Colonic mucosa (tissue), 4 donors: ENCODE data around the gene LTA4H. TPM values are rescaled to one million over a fixed set of nuclear protein-coding genes. Genes with fewer than 3 reads are reported as not detected.

ENCODE experiments used
- DNase-seq: peaks from one replicate; pipeline ENCODE4 v3.0.0-alpha.2; 2020
- H3K27ac ChIP-seq: fragments of 200-600 bp; one replicate; pipeline ENCODE4 v1.8.0; 2021
- H3K27me3 ChIP-seq: fragments of 200-600 bp; one replicate; pipeline ENCODE4 v1.8.0; 2021
- H3K36me3 ChIP-seq: fragments of 200-600 bp; one replicate; pipeline ENCODE4 v1.8.0; 2021
- H3K4me1 ChIP-seq: fragments of 200-600 bp; one replicate; pipeline ENCODE4 v1.8.0; 2021; ENCODE audit warnings: mild to moderate bottlenecking
- H3K4me3 ChIP-seq: fragments of 200-600 bp; one replicate; pipeline ENCODE4 v1.8.0; 2021
- H3K9ac ChIP-seq, 2 donors: one replicate each; pipeline ENCODE4 v1.7.0; 2013; ENCODE audit warnings: control low read depth in 2 of 2, low read depth in 2 of 2, low read length in 2 of 2
- H3K9me3 ChIP-seq: fragments of 200-600 bp; one replicate; pipeline ENCODE4 v1.8.0; 2021
- CTCF ChIP-seq: fragments of 200-600 bp; IDR thresholded peaks from one replicate; pipeline ENCODE4 v1.8.0; 2022; ENCODE audit warnings: antibody characterized with exemption, mild to moderate bottlenecking
- intact Hi-C: fragments of 100-400 bp; cut with DNase I; formaldehyde crosslinking; loops from one replicate; pipeline ENCODE4 v1.14.1; 2022
- total RNA-seq, 2 donors: library from RNA; stranded (reverse); fragmentation: NEBNext Ultra II Directional in 1 of 2; extraction: Animal tissue kit (Norgen Biotek cat#: 25700) in 1 of 2; gene quantifications; one replicate each; pipeline ENCODE4 v1.2.1, GENCODE V29; 2021
- donor health status: healthy.
- donor health status: DM: no; HTN: no; CAD: no.
- donor health status: DM: no; HTN: no; CAD: no.

The LTA4H gene
- total RNA-seq: 10 to 100 TPM; 71.4 to 96.5 TPM

GRCh38 chr12:96035283-96036236 lies at the start of gene LTA4H:
LTA4H (minus strand) TSS chr12:96035587; CDS start chr12:96035519, 68 bp downstream.
- Histone ChIP-seq H3K36me3 (no peaks in the 10 kb centered on the region), H3K9ac (peak within 1 kb of the TSS; percentile 93 to 97), H3K4me1 (peaks cover 11% of the 10 kb centered on the region), H3K27ac (peak within 1 kb of the TSS; percentile 88), H3K4me3 (peak within 1 kb of the TSS; percentile 89), H3K9me3 (no peaks in the 10 kb centered on the region), H3K27me3 (no peaks in the 10 kb centered on the region)
- intact Hi-C loops: no loop called here
- TF ChIP-seq CTCF: no peak
- peak; percentile 99 for DNase-seq

- Histone ChIP-seq H3K36me3 (no peaks in the 10 kb centered on the region), H3K27me3 (no peaks in the 10 kb centered on the region), H3K9ac (no peak overlapping the region), H3K27ac (no peak overlapping the region), H3K9me3 (no peaks in the 10 kb centered on the region), H3K4me3 (no peak overlapping the region), H3K4me1 (no peaks in the 10 kb centered on the region)
- no peak for TF ChIP-seq CTCF
- DNase-seq: no peak
- intact Hi-C loops: no loop called here
These were observed 49.2 kb upstream of the LTA4H start for GRCh38 chr12:96084624-96085023.

- H3K4me3 ChIP-seq: no peak overlapping the region
- TF ChIP-seq CTCF: no peak
- H3K9me3 ChIP-seq: no peaks in the 10 kb centered on the region
These were observed 47.8 kb upstream of the LTA4H start for GRCh38 chr12:96083020-96083719.

GRCh38 chr12:96081596-96081995 lies 46.2 kb upstream of the LTA4H start:
- H3K4me3 ChIP-seq: no peak overlapping the region
- TF ChIP-seq CTCF: no peak
- no peak overlapping the region for H3K27ac ChIP-seq
- intact Hi-C loops: no loop called here
- no peaks in the 10 kb centered on the region for H3K9me3 ChIP-seq
- H3K4me1 ChIP-seq: no peaks in the 10 kb centered on the region
- DNase-seq: no peak
- no peaks in the 10 kb centered on the region for H3K27me3 ChIP-seq
- H3K9ac ChIP-seq: no peak overlapping the region
- no peaks in the 10 kb centered on the region for H3K36me3 ChIP-seq

More at GRCh38 chr12:96083020-96083719, 47.8 kb upstream of the LTA4H start:
- Histone ChIP-seq H3K4me1 (no peaks in the 10 kb centered on the region), H3K36me3 (no peaks in the 10 kb centered on the region), H3K27me3 (no peaks in the 10 kb centered on the region), H3K27ac (no peak overlapping the region), H3K9ac (no peak overlapping the region)
- intact Hi-C loops: no loop called here
- no peak for DNase-seq

- DNase-seq: no peak
These were observed 43.1 kb upstream of the LTA4H start for GRCh38 chr12:96078231-96079135.

More at GRCh38 chr12:96078231-96079135, 43.1 kb upstream of the LTA4H start:
- H3K4me3 ChIP-seq: no peak overlapping the region
- H3K9me3 ChIP-seq: no peaks in the 10 kb centered on the region
- H3K27ac ChIP-seq: no peak overlapping the region
- no peak overlapping the region for H3K9ac ChIP-seq
- H3K36me3 ChIP-seq: no peaks in the 10 kb centered on the region
- no peaks in the 10 kb centered on the region for H3K27me3 ChIP-seq
- H3K4me1 ChIP-seq: no peaks in the 10 kb centered on the region
- no peak for TF ChIP-seq CTCF
- intact Hi-C loops: no loop called here
